Type B pancreatic cell (in vitro differentiated cells): ENCODE measurements around the gene NRP1. TPM values are rescaled to one million over a fixed set of nuclear protein-coding genes. Genes with fewer than 3 reads are reported as not detected.

Source experiments
- DNase-seq: peaks from one replicate; pipeline ENCODE4 v3.0.0; 2021; ENCODE audit warnings: mixed read lengths; ENCODE audit not compliant: unreplicated experiment; ENCODE audit errors: extremely low spot score
- H3K27ac Mint-ChIP-seq: 2 replicates; pipeline ENCODE4 v1.8.0; 2021; ENCODE audit warnings: mild to moderate bottlenecking, mixed read lengths
- H3K27me3 Mint-ChIP-seq: 2 replicates; pipeline ENCODE4 v1.8.0; 2021; ENCODE audit warnings: mixed read lengths
- H3K36me3 Mint-ChIP-seq: 2 replicates; pipeline ENCODE4 v1.8.0; 2021; ENCODE audit warnings: mixed read lengths
- H3K4me1 Mint-ChIP-seq: one replicate; pipeline ENCODE4 v1.8.0; 2021; ENCODE audit warnings: mixed read lengths; ENCODE audit not compliant: unreplicated experiment
- H3K4me3 Mint-ChIP-seq: 2 replicates; pipeline ENCODE4 v1.8.0; 2021; ENCODE audit warnings: mild to moderate bottlenecking, mixed read lengths
- H3K9me3 Mint-ChIP-seq: 2 replicates; pipeline ENCODE4 v1.8.0; 2021; ENCODE audit warnings: mixed read lengths
- total RNA-seq: library from RNA; stranded (reverse); gene quantifications from 2 replicates; pipeline ENCODE4 v1.2.1, GENCODE V29; 2021; ENCODE audit warnings: low replicate concordance
- TF ChIP-seq, protein P1 (sequence below): fragments of 200-600 bp; sonication (generic); conservative IDR thresholded peaks from 2 replicates; pipeline ENCODE4 v1.5.0; 2021; ENCODE audit warnings: antibody characterized with exemption, mild to moderate bottlenecking

Gene NRP1
- total RNA-seq, 1 donor from 2014 or later, result 70.7 TPM

DNA sequence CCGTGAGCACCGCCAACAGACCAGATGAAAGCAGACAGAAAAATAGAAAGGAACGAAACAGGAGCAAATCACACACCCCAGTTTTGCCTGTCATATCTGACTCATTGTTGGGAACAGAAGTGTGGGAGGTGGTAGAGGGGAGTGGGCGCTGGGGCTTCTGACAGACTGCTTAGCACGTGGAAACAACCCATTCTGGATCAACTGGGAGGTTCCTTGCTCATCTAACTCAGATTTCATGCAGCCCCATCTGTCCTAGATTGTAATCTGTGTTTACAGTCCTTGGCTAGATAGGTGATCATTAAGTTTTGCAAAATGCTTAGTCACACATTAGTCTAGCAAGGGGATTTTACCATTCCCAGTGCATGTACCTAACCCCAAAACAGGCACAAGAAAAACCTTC is 154.1 kb downstream of the NRP1 start:
- Mint-ChIP-seq H3K27me3 (no peaks in the 10 kb centered on the region), H3K27ac (no peak overlapping the region), H3K9me3 (no peaks in the 10 kb centered on the region), H3K36me3 (peaks cover 18% of the 10 kb centered on the region), H3K4me3 (no peak overlapping the region), H3K4me1 (peaks cover 14% of the 10 kb centered on the region)
- TF ChIP-seq, protein P1, sequence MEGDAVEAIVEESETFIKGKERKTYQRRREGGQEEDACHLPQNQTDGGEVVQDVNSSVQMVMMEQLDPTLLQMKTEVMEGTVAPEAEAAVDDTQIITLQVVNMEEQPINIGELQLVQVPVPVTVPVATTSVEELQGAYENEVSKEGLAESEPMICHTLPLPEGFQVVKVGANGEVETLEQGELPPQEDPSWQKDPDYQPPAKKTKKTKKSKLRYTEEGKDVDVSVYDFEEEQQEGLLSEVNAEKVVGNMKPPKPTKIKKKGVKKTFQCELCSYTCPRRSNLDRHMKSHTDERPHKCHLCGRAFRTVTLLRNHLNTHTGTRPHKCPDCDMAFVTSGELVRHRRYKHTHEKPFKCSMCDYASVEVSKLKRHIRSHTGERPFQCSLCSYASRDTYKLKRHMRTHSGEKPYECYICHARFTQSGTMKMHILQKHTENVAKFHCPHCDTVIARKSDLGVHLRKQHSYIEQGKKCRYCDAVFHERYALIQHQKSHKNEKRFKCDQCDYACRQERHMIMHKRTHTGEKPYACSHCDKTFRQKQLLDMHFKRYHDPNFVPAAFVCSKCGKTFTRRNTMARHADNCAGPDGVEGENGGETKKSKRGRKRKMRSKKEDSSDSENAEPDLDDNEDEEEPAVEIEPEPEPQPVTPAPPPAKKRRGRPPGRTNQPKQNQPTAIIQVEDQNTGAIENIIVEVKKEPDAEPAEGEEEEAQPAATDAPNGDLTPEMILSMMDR, result no peak
- DNase-seq, result no peak

DNA sequence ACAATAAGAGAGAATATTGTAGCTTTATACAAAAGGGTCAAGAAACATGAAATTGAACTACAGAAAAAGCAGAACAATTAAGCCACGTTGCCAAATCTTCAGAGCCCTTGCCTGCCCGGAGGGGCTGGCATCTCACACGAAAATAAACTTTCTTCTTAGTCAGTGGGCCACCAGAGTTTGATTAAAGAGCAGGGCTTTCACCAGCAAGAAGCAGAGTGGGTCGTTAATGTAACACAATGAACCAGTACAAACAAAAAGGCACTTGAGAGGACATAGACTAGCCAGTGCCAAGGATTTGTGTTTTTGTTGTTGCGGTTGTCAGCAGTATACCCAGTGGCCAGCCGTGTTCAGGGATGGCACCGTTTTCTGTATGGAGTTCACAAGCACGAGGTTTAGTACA is 155.4 kb downstream of the NRP1 start:
- peaks cover 18% of the 10 kb centered on the region for H3K36me3 Mint-ChIP-seq
- H3K4me3 Mint-ChIP-seq, result no peak overlapping the region
- no peaks in the 10 kb centered on the region for H3K9me3 Mint-ChIP-seq
- no peak for DNase-seq
- TF ChIP-seq, protein P1, result no peak
- H3K4me1 Mint-ChIP-seq, result peaks cover 14% of the 10 kb centered on the region
- no peaks in the 10 kb centered on the region for H3K27me3 Mint-ChIP-seq
- no peak overlapping the region for H3K27ac Mint-ChIP-seq

DNA sequence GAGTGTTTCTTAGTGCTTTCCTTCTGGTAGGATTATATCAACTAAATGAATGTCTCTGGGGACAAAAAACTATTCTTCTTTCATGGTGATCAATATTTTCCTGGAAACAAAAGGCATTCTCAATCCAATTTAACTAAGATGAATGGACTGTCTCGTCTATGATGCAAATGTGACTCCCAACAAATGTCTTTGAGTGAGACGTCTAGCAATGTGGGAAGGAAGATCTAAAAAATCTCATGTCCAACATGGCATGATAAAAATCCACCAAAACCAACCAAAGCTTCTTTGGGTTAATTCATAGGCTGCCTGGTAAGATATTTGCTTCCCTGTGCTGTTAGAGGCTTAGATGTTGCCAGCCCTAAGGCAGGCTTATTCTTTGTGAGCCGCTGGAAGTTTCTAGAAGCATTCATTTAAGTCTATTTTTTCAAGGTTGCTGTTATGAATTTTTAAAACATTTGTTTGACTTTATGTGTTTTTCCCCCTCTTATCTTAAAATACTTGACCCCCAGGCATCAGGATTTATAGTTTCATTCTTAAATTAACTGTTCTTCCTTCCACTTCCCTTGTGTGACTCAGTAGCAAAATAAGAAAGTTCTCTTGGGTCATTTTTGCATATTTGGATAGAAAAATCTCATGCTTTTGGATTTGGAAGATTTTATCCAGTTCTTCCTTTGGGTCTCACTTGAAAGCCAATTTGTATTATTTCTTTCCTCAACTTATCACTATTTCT is 156.3 kb downstream of the NRP1 start:
- DNase-seq, result no peak
- TF ChIP-seq, protein P1, result no peak
- no peaks in the 10 kb centered on the region for H3K27me3 Mint-ChIP-seq
- peaks cover 14% of the 10 kb centered on the region for H3K4me1 Mint-ChIP-seq
- no peak overlapping the region for H3K27ac Mint-ChIP-seq
- no peaks in the 10 kb centered on the region for H3K9me3 Mint-ChIP-seq
- H3K36me3 Mint-ChIP-seq, result peaks cover 18% of the 10 kb centered on the region
- no peak overlapping the region for H3K4me3 Mint-ChIP-seq

DNA sequence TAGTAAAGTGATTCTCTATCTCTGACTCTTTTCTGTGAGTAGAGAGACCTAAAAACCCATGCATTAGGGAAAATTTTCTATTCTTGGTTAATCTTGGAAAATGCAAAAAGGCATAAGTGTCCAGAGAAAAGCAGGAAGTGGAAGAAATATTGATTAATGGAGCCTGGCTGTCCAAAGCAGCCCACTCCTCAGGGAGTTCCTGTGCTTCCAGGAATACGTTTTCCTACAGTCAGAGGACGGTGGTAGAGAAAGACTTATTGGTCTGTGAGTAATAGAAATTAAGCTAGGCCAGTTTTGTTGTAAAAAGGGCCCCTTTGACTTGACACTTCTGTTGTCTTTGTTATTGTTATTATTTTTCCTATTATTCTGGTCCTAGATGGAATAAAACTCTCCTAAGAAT is 157.8 kb downstream of the NRP1 start:
- TF ChIP-seq, protein P1, result no peak
- Mint-ChIP-seq H3K4me3 (no peak overlapping the region), H3K36me3 (peaks cover 13% of the 10 kb centered on the region), H3K4me1 (peaks cover 18% of the 10 kb centered on the region), H3K9me3 (no peaks in the 10 kb centered on the region), H3K27ac (no peak overlapping the region), H3K27me3 (no peaks in the 10 kb centered on the region)
- no peak for DNase-seq

DNA sequence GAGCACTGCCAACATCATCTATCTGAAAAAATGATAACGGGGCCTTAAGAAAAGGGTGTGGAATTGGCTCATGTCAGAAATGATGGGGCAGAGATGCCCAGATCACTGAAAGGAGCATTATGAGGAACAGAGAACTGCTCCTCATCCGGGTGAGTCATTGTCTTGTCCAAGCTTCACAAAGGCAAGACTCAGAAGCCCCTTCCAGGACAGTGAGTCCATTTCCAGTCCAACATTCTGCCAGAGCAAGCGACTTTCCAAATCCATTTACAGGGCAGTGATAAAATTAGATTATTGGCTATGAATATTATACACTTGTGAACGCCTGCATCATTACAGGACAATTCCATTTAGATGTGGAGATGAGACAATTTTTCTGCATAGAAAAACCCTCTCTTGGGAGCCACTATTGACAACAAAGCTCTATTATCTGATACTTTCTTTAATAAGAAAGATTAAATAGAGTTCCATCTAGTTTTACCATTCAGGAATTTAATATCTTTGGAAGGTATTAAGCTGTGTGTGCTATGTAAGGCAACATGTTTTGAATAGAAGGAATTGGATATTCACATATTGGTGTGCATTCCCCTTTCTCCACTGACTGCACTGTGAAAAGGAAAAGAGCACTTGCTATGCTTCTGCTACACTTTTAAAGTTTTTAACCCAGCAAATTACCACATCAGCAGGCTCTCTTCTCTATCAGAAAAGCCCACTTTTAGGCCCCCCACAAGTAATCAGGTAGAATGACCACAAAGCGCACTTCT is 159.6 kb downstream of the NRP1 start:
- Mint-ChIP-seq H3K4me3 (no peak overlapping the region), H3K9me3 (no peaks in the 10 kb centered on the region), H3K27ac (no peak overlapping the region), H3K27me3 (no peaks in the 10 kb centered on the region), H3K4me1 (peaks cover 18% of the 10 kb centered on the region), H3K36me3 (peaks cover 6% of the 10 kb centered on the region)
- TF ChIP-seq, protein P1, result no peak
- DNase-seq, result no peak
